Globus pallidus (tissue), 1 donor: ENCODE data around the gene TCP10L.
"Not testable (repeated sequence)": the region's sequence is repeated elsewhere in the genome, so short reads cannot be mapped to it uniquely, and the experiment has no call there.

Experiments
- DNase-seq: peaks from one replicate; pipeline ENCODE4 v3.0.0-alpha.2; 2015; ENCODE audit warnings: low spot score

The TCP10L gene

DNA sequence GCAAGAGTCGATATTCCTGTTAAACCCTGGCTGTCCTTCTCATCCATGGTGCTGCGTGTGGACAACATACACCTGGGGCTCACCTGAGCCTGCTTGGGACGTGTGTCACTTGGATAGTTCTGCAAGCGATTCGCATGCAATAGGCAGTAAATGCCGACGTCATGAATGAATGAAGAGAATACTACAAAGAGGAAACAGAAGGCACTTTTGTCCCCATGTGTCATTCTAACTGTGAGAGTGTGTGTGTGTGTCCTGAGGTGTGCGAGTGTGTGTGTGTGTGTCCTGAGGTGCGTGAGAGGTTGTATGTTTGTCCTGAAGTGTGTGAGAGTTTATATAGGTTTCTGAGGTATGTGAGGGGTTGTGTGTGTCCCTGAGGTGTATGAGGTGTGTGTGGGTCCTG is 647 bp upstream of the TCP10L start:
- DNase-seq, result no peak

DNA sequence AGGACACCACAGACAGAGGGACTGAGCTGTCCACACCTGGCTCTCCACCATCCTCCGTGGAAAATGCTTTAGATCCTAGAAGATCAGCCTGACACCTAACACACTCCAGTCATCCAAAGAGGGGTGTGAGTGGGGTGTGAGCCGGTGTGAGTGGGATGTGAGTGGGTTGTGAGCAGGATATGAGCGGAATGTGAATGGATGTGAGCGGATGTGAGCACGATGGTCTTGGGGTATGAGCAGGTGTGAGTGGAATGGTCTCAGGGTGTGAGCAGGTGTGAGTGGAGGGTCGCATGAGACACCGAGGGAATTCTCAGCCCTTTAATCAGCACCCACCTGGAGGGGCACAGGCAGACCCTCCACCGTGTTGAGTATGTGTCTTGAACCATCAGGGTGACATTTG is 851 bp downstream of the TCP10L start:
- DNase-seq, result no peak

DNA sequence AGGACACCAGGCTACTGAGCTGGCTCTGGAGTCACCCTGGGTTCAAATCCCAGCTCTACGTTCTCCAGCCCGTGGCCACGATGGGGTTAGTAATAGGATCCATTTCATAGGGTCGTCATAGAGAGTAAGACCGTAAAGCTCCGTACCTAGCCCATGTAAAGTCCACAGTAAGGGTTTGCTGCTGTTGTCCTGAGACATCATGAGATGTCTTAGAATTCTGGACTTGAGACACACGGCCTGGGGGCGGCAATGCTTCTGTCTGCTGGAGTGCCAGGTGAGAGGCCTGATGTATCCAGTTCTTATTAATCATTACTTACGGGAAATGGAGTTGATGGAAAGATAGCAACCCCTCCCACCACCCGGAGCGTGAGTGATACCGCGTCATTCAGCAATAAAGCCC is 3.6 kb downstream of the TCP10L start:
- no peak for DNase-seq

DNA sequence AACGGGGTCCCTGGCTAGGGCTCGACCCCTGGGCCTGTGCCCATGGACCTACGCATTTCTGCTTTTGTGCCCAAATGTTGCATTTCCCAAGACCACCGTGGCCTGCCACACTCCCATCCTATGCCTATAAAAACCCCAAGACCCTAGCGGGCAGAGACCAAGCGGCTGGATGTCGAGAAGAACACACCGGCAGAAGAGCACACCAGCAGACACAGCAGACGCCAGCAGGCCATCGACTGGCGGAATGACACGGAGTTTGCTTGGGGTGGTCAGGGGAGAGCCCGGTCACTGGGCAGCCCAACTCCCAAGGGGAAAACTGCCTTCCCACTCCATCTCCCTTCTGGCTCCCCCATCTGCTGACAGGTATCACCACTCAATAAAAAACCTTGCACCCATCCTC is 4.4 kb downstream of the TCP10L start:
- no peak for DNase-seq

DNA sequence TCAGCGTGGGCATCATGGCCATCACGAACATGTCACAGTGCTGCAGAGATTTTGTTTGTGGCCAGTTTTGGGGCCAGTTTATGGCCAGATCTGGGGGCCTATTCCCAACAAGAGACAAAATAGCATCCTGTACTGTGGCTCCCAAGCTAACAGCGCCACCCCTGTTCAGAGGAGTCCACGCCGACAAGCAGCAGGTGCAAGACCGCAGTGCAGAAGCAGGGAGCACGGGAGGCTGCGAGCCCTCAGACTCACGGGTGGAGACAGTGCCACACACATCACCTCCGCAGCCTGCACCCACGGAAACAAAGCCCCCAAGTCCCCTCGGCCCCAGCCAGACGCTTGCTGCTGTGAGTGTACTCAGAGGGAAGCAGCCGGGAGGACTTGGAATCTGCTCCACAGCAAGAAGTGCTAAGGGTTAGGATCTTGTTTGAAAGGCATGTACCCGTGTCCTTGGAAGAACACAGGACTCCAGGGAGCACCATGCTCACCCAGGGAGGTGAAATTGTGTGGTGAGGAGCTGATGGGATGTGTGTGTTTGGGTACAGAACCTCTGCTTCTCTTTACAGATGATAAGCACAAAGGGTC is 7.1 kb downstream of the TCP10L start:
- DNase-seq, result no peak

DNA sequence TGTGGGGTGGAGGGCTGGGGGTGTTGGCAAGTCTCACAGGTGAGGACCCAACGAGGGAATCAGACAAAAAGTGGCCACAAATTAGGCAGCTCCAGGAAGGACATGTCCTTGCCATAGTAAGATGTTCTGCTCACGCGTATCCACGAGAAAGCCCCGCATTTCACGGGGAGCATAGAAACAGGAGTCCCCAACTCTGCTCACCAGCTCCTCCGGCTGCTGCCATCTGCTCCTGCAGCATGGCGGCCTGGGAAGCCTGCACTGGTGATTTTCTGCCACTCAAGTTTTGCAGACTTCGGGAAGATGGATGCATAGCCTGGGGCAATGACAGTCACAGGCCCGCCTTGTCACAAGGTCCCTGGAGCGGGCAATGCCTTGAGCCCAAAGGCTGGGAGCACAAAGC is 9.3 kb downstream of the TCP10L start:
- DNase-seq, result no peak

DNA sequence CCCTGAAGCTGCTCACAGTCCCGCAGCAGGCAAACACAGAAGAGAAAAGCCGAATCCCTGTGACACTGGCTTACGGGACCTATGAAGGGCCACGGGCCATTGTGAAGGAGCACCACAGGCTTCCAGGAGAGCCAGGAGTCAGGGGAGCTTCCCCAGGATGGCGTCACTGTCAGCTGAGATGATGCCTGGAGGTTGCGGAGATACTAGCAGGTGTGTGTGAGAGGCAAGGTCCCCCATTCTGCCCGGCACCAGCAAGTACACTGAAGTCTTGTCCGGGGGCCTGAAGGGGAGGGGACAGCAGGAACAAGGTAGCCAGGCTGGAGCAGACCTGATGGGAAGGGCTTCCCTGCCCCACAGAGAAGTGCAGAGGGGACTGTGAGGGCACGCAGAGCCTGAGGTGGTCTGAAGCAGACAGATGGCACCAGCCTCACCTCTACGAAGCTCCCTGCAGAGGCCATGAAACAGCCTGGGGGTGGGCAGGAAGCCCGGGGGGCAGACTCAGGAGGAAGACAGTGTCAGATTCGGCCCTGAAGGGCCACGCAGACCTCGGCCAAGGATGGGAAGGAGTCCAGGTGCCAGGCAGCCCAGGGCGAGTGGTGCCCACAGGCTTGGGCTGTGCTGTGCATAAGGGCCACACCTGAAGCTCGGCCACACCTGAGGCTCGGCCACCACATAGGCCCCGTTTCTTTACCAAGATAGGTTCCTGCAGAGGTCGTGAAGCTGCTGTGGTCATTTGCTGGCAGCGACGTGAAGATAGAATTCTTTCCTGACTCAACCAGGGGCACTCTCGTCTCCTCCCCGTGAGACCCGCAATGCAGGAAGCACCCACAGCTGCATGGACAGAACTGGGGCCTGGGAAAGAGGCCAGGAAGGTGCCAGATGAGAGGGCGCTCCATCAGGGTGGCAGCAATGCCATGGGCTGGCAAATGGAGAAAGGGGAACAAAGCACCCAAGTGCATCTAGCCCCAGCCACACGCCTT is 10.1 kb downstream of the TCP10L start:
- no peak for DNase-seq

DNA sequence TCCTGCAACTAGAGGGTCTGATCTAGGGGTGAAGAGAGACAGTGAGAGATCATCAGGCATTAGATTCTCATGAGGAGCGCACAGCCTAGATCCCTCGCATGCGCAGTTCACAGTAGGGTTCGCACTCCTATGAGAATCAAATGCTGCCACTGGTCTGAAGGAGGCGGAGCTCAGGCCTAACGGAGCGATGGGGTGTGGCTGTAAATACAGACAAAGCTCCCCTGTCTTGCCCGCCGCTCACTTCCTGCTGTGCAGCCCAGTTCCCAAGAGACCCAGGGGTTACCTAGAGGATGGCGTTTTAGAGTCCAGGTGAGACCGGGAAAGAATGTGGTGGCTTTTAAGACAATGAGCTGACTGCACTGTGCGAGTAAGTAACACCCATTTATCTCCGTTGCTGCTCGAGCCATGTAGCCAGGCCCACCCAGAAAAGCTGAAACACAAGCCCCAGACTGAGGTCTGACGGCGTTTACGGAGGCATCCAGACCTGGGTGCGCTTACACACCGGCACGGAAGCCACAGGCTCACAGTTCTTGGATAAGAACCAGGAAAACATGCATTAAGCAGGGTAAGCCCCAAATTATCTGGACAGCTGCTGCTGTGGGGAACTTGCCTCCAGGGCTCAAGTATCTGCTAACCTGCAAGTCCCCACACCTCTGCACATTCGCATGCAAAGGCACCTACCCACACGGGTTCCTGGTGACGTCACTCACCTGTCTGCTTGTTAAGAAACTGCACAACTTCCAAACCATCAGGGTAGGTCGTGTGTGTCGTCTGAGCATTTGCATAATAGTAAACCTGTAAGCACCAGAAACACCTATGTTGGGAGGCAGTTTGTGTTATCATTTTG is 12.5 kb downstream of the TCP10L start:
- no peak for DNase-seq

DNA sequence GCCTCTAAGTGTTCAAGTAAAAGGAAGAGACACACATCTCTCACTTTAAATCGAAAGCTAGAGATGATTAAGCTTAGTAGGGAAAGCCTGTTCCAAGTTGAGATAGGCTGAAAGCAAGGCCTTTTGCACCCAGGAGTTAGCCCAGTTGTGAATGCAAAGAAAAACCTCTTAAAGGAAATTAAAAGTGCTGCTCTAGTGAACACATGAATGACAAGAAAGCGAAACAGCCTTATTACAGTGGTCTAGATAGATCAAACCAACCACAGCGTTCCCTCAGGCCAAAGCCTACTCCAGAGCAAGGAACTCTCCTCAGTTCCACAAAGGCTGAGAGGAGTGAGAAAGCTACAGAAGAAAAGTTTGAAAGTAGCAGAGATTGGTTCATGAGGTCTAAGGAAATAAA is 14.9 kb downstream of the TCP10L start:
- no peak for DNase-seq

DNA sequence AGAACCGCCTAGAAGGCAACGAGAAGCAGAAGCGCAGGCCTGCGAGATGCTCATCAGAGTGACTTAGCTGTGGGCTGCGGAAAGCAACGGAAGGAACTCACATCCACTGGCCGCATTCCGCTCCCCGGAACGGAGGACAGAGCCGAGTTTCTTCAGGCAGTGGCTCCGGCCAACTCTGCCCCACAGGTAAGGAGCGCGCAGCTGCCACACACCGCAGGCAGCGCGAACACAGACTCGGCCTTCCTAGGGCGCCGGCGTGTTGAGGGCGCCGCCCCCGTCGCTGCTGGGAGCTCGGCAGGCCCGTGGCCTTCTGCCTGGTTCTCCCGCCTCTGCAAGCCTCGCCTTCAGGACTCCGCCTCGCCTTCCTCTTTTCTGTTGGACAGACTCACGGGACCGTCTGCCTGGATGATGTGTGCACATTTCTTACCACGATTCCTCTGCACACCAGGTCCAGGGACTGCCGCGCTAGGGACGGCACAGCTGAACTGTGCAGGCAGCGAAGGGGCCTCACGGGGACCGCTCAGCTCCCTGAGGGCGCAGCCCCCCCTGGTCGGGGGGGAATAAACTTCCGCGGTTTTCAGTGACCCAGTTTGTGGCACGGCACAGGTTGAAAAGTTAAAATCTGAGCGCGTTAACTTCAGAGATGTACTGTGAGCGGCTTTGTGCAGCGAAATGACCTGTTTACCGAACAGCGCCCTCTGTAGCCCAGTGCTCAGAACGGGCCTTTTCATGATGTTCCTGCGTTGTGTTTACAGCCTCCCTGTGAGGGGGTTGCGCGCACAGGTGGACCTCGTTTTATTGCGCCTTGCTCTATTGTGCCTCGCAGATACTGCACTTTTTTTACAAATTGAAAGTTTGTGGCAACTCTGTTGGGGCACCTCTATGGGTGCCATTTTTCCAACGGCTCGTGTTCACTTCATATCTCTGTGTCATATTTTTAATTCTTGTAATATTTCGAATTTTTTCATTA is 15.8 kb downstream of the TCP10L start:
- DNase-seq, result peak; percentile 73

DNA sequence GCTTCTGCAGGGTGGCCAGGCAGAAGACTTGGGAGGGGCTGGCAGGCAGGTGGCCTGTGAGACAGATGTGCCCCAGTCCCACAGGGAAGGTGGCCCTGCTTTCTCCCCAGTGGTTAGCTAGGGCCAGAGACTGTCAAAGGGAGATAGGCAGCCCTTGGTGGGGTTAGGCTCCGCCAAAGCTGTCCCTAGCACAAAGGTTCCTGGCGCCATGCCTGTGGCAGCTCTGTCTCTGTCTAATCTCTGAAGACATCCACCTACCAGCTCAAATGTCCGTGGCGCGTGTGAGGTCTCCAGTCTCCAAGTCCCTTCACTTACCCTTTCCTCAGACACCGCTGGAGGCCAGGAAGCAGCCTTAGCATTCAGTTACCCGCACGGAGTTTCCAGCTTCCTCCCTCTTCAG is 17.7 kb downstream of the TCP10L start:
- DNase-seq, result no peak

DNA sequence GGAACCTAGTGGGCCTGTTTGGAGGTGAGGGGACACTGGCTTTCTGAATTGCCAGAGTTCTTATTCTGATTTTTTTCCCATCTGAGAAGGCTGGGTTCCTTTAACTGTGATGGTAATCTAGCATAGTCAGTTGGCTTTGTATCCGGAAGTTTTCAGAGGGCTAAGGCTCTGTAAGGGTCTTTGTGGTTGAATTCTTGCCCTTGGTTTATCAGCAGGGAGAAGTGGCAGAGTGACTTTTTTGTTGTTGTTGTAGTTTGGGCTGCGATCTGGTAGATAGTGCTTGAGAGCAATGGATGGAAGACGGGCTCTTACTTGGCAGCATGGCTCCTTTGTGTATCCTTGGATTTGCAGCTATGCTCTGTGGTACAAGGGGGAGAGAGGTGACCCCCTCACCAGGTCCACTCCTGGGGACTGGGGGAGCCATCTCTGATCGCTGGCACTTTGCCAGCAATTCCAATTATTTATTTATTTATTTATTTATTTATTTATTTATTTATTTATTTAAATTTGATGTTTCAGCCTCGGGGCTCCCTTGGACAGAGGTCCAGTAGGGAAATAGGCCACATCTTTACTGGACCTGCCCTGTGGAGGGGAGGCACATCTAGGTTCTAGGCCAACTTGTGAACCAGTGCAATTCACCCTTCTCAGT is 18.5 kb downstream of the TCP10L start:
- DNase-seq, result no peak

DNA sequence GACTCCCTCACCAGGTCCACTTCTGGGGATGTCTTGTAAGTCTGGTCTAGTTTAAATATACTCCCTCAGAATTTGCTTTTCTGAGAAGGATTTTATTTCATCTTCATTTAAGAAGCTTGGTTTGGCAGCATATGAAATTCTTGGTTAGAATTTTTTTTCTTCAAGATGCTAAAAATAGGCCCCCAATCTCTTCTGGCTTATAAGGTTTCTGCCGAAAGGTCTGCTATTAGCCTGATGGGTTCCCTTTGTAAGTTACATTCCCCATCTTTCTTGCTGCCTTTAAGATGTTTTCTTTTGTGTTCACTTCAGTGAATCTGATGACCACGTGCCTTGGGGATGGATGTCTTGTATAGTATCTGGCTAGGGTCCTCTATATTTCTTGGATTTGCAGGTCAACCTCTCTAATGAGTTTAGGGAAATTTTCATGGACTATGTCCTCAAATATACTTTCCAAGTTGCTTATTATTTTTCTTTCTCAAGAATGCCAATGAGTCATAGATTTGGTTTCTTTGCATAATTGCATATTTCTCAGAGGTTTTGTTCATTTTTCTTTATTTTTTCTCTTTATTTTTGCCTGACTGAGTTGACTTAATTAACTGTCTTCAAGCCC is 19.4 kb downstream of the TCP10L start:
- no peak for DNase-seq

DNA sequence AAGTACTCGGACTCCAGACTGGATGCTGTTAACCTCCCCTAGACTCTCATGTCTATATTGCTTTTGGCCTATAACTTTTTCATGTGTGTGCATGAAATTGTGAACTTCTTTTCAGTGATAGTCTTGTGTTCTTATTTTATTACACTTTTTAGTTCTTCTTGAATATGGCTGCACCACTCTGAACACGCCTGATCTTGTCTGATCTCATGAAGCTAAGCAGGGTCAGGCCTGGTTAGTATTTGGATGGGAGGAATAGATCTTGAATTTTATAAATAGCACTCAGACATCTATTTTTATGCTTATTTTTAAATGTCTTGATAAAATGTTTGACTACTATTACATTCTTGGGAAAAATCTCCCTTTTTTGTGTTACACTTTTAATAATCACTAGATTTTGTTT is 22.4 kb downstream of the TCP10L start:
- DNase-seq, result no peak

DNA sequence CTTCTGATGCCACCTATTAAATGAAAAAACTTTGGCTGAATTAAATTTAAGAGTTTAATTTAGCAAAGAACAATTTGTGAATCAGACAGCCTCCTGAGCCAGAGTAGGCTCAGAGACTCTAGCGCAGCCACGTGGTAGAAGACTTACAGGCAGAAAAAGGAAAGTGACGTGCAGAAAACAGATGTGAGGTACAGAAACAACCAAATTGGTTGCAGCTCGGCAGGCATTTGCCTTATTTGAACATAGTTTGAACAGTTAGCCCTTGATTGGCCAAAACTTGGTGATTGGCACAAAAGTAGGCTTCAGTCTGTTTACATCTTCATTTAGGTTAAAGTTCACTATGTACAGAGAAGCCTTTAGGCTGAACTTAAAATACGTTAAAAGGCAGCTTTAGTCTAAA is 22.9 kb downstream of the TCP10L start:
- no peak for DNase-seq

DNA sequence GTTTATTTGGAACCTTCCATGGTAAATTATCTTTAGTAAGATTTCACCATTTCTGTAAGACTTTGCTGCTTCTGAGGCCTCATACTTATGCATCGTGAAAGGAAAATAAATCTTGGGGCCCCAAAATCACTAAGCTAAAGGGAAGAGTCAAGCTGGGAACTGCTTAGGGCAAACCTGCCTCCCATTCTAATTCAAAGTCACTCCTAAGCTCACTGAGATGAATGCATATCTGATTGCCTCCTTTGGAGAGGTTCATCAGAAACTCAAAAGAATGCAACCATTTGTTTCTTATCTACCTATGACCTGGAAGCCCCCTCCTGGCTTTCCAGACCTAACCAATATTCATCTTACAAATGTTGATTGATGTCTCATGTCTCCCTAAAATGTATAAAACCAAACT is 23.8 kb downstream of the TCP10L start:
- DNase-seq, result not testable (repeated sequence)

DNA sequence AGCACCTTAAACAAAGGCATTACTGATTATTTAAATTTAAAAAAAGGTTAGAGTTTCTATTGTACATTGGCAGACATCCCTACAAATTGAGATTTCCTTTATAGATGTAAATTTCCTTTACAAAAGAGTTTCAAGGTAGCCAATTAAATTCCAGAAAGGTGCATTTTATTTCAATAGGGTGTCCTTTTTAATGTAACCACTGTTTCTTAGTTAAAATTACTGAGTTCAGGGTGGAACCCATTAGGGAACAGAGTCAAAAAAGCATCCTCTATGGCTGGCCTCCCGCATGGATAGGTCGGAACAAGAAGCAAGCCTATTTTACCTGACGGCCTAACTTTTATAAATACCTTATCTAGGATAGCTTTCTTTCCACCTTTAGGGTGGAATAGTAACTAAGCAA is 24.4 kb downstream of the TCP10L start:
- no peak for DNase-seq

DNA sequence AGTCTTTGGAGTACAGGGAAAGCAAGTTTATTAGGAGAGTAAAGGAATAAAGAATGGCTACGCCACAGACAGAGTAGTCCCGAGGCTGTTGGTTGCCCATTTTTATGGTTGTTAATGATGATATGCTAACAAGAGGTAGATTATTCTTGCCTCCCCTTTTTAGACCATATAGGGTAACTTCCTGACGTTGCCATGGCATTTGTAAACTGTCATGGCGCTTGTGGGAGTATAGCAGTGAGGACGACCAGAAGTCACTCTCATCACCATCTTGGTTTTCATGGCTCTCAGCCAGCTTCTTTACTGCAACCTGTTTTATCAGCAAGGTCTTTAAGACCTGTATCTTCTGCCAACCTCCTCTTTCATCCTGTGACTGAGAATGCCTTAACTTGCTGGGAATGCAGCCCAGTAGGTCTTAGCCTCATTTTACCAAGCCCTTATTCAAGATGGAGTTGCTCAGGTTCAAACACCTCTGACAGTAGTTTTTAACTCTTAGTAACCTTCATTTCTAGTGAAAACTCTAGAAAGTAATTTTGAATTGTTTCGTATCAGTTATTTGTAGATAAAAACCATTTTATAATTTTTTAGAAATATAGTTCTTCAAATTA is 26.2 kb downstream of the TCP10L start:
- no peak for DNase-seq

DNA sequence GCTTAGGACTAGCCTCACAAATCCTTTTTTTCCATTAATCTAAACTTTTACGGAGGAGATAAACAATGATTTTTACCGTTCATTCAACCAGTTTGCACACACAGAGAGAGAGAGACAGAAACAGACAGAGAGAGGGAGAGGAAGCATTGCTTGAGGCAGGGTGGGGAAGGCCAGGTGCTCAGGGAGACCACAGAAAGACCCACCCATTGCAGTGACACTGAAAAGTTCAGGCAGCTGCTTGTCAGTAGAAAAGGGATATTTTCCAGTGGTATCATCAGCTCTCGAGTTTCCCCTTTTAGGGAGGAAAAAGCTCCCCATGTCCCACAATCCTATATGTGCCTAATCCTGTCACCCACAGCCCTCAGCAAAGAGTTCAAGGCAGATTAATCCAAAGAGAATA is 27.2 kb downstream of the TCP10L start:
- DNase-seq, result no peak
